Chondrocyte (in vitro differentiated cells): Measurements from ENCODE around the gene PROKR1. TPM values are rescaled to one million over a fixed set of nuclear protein-coding genes. Genes with fewer than 3 reads are reported as not detected.

Experiments used
- DNase-seq: peaks from one replicate; pipeline ENCODE4 v3.0.0; 2021; ENCODE audit warnings: mixed read lengths, low spot score
- H3K27ac Mint-ChIP-seq: one replicate; pipeline ENCODE4 v1.8.0; 2021; ENCODE audit warnings: mild to moderate bottlenecking, moderate library complexity, mixed read lengths; ENCODE audit not compliant: unreplicated experiment
- H3K27me3 Mint-ChIP-seq: 2 replicates; pipeline ENCODE4 v1.8.0; 2021; ENCODE audit warnings: low read depth, mixed read lengths
- H3K36me3 Mint-ChIP-seq: 2 replicates; pipeline ENCODE4 v1.8.0; 2021; ENCODE audit warnings: low read depth, mixed read lengths
- H3K4me1 Mint-ChIP-seq: 2 replicates; pipeline ENCODE4 v1.8.0; 2021; ENCODE audit warnings: low read depth, mild to moderate bottlenecking, mixed read lengths
- H3K4me3 Mint-ChIP-seq: one replicate; pipeline ENCODE4 v1.8.0; 2021; ENCODE audit warnings: mild to moderate bottlenecking, moderate library complexity, mixed read lengths; ENCODE audit not compliant: unreplicated experiment
- H3K9me3 Mint-ChIP-seq: 2 replicates; pipeline ENCODE4 v1.8.0; 2021; ENCODE audit warnings: low read depth, mixed read lengths
- total RNA-seq: library from RNA; stranded (reverse); gene quantifications from 3 replicates; pipeline ENCODE4 v1.2.1, GENCODE V29; 2021
- TF ChIP-seq, protein P1 (sequence below): fragments of 200-600 bp; sonication (generic); IDR thresholded peaks from 2 replicates; pipeline ENCODE4 v1.5.0; 2021; ENCODE audit warnings: antibody characterized with exemption, mild to moderate bottlenecking, moderate library complexity

PROKR1 gene
- total RNA-seq, 1 donor from 2014 or later = not detected

GRCh38 chr2:68653034-68653433, 9.7 kb downstream of the PROKR1 start:
- DNase-seq = no peak
- no peak overlapping the region for H3K4me3 Mint-ChIP-seq
- peaks cover 31% of the 10 kb centered on the region for H3K27me3 Mint-ChIP-seq
- no peaks in the 10 kb centered on the region for H3K9me3 Mint-ChIP-seq
- no peak overlapping the region for H3K27ac Mint-ChIP-seq
- no peaks in the 10 kb centered on the region for H3K36me3 Mint-ChIP-seq
- H3K4me1 Mint-ChIP-seq = peaks cover 7% of the 10 kb centered on the region
- TF ChIP-seq, protein P1, sequence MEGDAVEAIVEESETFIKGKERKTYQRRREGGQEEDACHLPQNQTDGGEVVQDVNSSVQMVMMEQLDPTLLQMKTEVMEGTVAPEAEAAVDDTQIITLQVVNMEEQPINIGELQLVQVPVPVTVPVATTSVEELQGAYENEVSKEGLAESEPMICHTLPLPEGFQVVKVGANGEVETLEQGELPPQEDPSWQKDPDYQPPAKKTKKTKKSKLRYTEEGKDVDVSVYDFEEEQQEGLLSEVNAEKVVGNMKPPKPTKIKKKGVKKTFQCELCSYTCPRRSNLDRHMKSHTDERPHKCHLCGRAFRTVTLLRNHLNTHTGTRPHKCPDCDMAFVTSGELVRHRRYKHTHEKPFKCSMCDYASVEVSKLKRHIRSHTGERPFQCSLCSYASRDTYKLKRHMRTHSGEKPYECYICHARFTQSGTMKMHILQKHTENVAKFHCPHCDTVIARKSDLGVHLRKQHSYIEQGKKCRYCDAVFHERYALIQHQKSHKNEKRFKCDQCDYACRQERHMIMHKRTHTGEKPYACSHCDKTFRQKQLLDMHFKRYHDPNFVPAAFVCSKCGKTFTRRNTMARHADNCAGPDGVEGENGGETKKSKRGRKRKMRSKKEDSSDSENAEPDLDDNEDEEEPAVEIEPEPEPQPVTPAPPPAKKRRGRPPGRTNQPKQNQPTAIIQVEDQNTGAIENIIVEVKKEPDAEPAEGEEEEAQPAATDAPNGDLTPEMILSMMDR = no peak

GRCh38 chr2:68653538-68653982, 10.2 kb downstream of the PROKR1 start:
- Mint-ChIP-seq H3K9me3 (no peaks in the 10 kb centered on the region), H3K36me3 (no peaks in the 10 kb centered on the region), H3K4me1 (peaks cover 7% of the 10 kb centered on the region), H3K27ac (no peak overlapping the region), H3K27me3 (peaks cover 31% of the 10 kb centered on the region), H3K4me3 (no peak overlapping the region)
- DNase-seq = no peak
- TF ChIP-seq, protein P1 = no peak

DNA sequence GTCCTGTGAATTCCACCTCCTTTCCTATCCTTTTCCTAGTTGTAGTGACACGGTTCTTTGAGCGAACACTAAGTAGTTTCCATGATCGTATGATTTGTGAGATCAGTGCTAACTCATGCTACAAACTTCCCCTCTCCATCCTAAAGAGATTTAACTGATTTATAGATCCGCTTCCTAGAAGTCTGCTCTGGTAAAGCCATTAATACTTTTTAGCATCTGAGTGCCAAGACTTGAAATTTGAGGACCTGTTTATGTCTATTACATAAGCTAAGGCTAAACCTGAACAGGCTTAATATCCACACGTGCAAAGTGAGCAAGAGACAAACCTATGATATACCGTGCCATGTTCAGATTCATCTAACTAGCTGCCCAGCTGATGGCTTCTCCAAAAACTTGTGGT, 14.9 kb downstream of the PROKR1 start:
- peaks cover 16% of the 10 kb centered on the region for H3K27me3 Mint-ChIP-seq
- TF ChIP-seq, protein P1 = no peak
- H3K36me3 Mint-ChIP-seq = no peaks in the 10 kb centered on the region
- H3K9me3 Mint-ChIP-seq = no peaks in the 10 kb centered on the region
- peaks cover 7% of the 10 kb centered on the region for H3K4me1 Mint-ChIP-seq
- no peak for DNase-seq
- no peak overlapping the region for H3K27ac Mint-ChIP-seq
- H3K4me3 Mint-ChIP-seq = no peak overlapping the region

DNA sequence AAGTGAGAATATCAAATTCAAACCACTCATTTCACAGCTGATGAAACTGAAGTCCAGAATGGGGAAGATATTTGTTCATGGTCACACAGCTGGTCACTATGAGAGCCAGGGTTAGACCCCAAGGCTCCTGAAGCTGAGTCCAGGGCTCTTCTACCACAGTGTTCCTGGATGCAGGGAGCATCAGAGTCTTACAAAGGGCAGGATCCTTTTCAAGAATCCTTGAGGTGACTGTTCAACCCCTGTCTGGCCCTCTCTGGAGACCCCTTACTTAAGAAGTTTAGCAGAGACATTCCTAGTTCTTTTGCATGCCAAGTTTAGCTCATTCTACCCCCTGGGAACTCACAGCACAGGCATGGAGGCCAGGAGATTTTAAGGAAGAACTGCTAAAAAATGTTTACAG, 15.7 kb downstream of the PROKR1 start:
- H3K4me3 Mint-ChIP-seq = no peak overlapping the region
- H3K27me3 Mint-ChIP-seq = peaks cover 20% of the 10 kb centered on the region
- H3K27ac Mint-ChIP-seq = no peak overlapping the region
- TF ChIP-seq, protein P1 = no peak
- no peaks in the 10 kb centered on the region for H3K36me3 Mint-ChIP-seq
- no peaks in the 10 kb centered on the region for H3K4me1 Mint-ChIP-seq
- H3K9me3 Mint-ChIP-seq = no peaks in the 10 kb centered on the region
- no peak for DNase-seq

- Mint-ChIP-seq H3K36me3 (no peaks in the 10 kb centered on the region), H3K9me3 (no peaks in the 10 kb centered on the region), H3K4me3 (no peak overlapping the region), H3K4me1 (no peaks in the 10 kb centered on the region), H3K27me3 (peaks cover 25% of the 10 kb centered on the region), H3K27ac (no peak overlapping the region)
- no peak for DNase-seq
- TF ChIP-seq, protein P1 = no peak
These were observed 17.3 kb downstream of the PROKR1 start for GRCh38 chr2:68660658-68661057.
